Effector CD8-positive, alpha-beta T cell (primary cell): ENCODE measurements around the gene YJU2.
"Not testable (repeated sequence)": the region's sequence is repeated elsewhere in the genome, so short reads cannot be mapped to it uniquely, and the experiment has no call there.

Experiments
- DNase-seq: peaks from one replicate; lab custom pipeline; 2025; lab: John Stamatoyannopoulos, UW

The YJU2 gene

DNA sequence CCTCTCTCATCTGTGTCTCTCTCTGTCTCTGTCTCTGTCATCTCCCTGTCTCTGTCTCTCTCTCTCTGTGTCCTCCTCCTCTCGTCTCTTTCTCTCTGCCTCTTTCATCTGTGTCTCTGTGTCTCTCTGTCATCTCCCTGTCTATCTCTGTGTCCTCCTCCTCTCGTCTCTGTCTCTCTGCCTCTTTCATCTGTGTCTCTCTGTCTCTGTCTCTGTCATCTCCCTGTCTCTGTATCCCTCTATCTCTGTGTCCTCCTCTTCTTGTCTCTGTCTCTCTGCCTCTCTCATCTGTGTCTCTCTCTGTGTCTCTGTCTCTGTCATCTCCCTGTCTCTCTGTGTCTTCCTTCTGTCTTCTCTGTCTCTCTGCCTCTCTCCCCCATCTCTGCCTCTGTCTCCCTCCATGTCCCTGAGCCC lies 18.1 kb upstream of the YJU2 start:
- DNase-seq = no peak

GRCh38 chr19:4229179-4229931 lies 17.5 kb upstream of the YJU2 start, which contains the start of gene EBI3:
Gene EBI3, plus strand, starts transcription at chr19:4229523. Its CDS starts 28 bp downstream, at chr19:4229551.
- no peak for DNase-seq

DNA sequence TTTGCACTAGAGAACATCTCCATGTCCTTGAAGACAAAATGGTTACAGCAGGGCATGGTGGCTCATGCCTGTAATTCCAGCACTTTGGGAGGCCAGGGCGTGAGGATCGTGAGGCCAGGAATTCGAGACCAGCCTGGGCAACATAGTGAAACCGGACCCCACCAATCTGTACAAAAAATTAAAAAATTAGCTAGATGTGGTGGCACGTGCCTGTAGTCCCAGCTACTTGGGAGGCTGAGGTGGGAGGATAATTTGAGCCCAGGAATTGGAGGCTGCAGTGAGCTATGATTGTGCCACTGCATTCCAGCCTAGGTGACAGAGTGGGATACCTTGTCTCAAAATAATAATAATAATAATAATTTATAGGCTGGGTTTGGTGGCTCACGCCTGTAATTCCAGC lies 16.6 kb upstream of the YJU2 start:
- not testable (repeated sequence) for DNase-seq

DNA sequence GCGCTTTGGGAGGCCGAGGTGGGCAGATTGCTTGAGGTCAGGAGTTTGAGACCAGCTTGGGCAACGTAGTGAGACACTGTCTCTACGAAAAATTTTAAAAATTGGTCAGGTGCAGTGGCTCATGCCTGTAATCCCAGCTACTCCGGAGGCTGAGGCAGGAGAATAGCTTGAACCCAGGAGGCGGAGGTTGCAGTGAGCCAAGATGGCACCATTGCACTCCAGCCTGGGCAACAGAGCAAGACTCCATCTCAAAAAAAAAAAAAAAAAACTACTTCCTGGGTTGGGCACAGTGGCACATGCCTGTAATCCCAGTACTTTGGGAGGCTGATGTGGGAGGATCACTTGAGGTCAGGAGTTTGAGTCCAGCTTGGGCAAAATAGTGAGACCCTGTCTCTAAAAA lies 15.4 kb upstream of the YJU2 start:
- DNase-seq = not testable (repeated sequence)

DNA sequence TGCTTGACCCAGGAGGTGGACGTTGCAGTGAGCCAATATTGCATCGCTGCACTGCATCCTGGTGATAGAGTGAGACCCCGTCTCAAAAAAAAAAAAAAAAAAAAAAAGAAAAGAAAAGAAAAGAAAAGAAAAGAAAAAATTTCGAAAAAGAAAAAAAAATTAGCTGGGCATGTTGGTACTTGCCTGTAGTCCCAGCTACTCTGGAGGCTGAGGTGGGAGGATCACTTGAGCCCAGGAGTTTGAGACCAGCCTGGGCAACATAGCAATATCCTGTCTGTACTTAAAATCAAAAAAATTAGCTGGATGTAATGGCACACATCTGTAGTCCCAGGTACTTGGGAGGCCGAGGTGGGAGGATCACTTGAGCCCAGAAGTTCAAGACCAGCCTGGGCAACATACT lies 14.7 kb upstream of the YJU2 start:
- DNase-seq = not testable (repeated sequence)

- no peak for DNase-seq
These were observed 14.1 kb upstream of the YJU2 start for GRCh38 chr19:4232614-4233281.

GRCh38 chr19:4233282-4233853 lies 13.5 kb upstream of the YJU2 start:
- DNase-seq = peak; percentile 57

DNA sequence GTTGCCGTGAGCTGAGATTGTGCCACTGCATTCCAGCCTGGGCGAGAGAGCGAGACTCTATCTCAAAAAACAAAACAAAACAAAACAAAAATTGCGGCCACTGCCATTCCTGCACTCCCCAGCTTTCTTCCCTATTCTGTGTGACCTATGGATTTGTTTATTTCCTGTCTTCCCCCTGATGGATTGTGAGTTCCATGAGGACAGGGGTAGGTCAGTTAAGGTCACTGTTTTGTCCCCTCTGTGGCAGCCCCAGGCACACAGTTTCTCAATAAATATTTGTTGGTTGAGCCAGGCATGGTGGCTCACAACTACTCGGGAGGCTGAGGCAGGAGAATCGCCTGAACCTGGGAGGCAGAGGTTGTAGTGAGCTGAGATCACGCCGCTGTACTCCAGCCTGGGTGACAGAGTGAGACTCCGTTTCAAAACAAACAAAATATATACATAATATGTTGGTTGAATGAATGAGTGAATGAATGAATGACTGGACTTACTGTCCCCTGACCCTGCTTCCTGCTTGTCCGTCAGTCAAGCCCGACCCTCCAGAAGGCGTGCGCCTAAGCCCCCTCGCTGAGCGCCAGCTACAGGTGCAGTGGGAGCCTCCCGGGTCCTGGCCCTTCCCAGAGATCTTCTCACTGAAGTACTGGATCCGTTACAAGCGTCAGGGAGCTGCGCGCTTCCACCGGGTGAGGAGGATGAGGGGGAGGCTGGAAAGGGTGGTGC lies 12.6 kb upstream of the YJU2 start:
- no peak for DNase-seq

- DNase-seq = no peak
These were observed 12.0 kb upstream of the YJU2 start for GRCh38 chr19:4234862-4235201.

DNA sequence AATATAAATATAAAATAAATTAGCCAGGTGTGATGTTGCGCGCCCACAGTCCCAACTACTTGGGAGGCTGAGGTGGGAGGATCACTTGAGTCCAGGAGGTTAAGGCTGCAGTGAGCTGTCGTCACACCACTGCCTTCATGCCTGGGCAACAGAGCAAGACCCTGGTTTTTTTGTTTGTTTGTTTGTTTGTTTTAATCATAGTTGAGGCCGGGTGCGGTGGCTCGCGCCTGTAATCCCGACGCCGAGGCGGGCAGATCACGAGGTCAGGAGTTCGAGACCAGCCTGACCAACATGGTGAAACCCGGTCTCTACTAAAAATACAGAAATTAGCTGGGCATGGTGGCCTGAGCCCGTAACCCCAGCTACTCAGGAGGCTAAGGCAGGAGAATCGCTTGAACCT lies 9.4 kb upstream of the YJU2 start:
- not testable (repeated sequence) for DNase-seq

DNA sequence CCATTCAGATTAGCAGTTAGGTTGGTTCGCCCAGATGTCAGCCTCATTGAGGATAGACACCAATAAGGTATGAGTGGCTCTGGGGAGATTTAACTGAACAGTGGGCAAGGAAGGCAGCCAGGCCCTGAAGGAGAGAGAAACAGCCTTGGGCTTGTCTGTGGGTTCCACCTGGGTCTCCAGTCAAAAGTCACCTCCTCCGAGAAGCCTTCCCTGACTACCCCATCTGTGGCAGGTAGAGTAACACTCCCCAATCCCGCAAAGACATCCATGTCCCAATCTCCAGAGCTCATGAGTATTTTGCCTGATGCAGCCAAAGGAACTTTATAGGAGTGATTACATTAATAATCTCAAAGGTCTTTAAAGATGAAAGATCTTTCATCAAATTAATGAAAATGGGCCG lies 8.0 kb upstream of the YJU2 start:
- no peak for DNase-seq

- no peak for DNase-seq
These were observed 5.0 kb upstream of the YJU2 start for GRCh38 chr19:4241824-4242430.

DNA sequence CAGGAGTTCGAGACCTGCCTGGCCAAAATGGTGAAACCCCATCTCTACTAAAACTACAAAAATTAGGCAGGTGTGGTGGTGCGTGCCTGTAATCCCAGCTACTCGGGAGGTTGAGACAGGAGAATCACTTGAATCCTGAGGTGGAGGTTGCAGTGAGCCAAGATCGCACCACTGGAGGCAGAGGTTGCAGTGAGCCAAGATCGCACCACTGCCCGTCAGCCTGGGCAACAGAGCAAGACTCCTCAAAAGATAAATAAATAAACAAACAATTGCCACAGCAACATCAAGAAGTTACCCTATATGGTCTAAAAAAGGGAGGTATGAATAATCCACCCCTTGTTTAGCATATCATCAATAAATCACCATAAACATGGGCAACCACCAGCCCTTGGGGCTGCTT lies 942 bp upstream of the YJU2 start:
- DNase-seq = not testable (repeated sequence)

DNA sequence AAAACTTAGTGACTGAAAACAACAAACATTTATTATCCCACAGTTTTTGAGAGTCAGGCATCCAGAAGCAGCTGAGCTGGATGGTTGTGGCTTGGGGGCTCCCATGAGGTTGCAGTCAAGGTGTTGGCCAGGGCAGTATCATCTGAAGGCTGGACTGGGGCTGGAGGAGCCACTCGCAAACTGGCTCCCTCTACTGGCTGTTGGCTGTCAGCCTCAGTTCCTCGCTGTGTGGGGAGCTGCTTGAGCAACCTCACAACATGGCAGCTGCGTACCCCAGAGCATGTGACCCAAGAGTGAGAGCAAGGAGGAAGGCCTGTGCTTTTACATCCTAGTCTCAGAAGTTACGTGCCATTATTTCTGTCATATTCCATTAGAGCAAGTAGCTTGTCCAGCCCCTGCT lies 9.7 kb downstream of the YJU2 start:
- no peak for DNase-seq

GRCh38 chr19:4257025-4257424 lies 10.1 kb downstream of the YJU2 start:
- no peak for DNase-seq

DNA sequence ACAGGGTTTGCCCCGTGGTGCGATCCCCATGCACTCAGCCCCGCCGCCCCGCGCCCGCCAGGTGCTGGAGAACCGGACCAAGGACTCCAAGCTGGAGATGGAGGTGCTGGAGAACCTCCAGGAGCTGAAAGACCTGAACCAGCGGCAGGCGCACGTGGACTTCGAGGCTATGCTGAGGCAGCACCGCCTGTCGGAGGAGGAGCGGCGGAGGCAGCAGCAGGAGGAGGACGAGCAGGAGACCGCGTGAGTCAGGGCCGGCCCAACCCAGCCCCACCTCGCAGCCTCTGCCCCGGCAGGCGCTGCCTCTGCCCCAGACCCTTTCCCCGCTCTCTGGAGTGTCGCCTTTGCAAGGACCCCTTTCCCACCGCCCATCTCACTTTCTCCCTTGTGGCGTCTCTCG lies 11.3 kb downstream of the YJU2 start:
- DNase-seq = no peak

DNA sequence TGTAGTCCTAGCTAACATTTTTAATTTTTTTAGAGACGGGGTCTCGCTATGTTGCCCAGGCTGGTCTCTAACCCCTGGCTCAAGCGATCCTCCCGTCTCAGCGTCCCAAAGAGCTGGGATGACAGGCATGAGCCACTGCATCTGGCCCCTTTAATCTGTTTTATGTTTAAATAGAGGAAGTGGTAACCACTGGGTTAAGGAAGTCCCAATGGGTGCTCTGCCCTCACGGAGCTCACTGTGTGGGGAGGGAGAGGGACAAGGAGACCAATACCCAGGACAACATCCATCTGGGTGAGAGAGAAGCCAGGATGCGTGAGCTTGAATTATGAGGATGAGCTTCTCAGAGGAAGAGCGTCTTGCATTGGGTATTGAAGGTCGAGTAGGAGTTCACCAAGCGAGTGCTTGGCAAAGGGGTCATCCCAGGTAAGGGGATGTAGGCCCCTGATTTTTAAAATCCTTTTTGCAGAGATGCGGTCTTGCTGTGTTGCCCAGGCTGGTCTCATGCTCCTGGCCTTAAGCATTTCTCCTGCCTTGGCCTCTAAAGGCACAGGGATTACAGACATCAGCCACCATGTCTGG lies 13.8 kb downstream of the YJU2 start:
- no peak for DNase-seq

DNA sequence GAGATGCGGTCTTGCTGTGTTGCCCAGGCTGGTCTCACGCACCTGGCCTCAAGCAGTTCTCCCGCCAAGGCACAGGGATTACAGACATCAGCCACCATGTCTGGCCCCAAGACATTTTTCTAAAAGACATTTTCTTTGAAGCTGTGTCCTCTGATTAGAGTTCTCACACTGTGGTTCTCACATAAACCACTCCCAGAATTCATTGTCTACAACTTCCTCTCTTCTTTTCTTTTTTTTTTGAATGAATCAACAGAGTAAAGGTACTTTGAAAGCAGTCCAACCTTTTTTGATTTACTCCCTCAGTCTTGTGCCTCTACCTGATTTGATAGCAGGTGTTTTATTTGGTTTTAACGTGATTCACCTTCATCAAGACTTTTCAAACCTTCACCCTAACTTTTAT lies 17.9 kb downstream of the YJU2 start:
- no peak for DNase-seq

GRCh38 chr19:4266253-4267000 lies 19.5 kb downstream of the YJU2 start:
- DNase-seq = no peak

DNA sequence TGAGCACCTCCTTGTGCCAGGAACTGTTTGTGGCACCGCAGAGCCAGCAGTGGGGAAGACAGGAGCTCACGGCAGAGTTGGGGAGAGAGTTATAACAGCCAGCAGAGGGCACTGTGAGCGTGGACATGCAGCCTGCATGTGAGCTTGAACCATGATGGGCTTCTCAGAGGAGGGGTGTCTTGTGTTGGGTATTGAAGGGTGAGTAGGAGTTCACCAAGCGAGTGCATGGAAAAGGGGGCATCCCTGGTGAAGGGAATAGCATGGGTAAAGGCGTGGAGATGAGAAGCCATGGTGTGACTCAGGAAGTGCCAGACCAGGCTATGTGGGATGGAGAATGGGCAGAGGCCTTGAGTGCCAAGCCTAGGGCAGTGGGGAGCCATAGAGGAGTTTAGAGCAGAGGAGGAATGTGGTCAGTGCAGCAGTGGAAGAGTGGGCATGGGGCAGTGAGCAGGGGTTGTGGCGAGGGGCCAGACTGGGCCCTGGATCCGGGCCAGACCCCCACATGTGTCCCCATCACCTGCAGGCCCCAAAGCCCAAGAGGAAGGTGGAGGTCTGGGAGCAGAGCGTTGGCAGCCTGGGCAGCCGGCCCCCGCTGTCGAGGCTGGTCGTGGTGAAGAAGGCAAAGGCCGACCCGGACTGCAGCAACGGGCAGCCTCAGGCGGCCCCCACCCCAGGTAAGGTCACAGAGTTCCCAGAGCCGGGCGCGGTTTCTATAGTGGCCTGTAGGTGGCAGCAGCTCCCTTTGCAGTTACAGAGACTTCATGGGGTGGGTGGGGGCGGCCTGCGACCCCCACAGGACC lies 20.4 kb downstream of the YJU2 start:
- peak; percentile 60 for DNase-seq
